Measurements from ENCODE around the gene DGCR2. TPM values are rescaled to one million over a fixed set of nuclear protein-coding genes. Genes with fewer than 3 reads are reported as not detected.

The DGCR2 gene
- total and polyA plus RNA-seq, 2 experiments from 2014 or later = 18.5 to 83.0 TPM

GRCh38 chr22:19122143-19122751, at the start of gene DGCR2 (continued):
- TF ChIP-seq STAT1 (IDR thresholded peaks at IDR 0.05; ENCODE audit: unreplicated experiment) = no peak
- no peak for TF ChIP-seq ZNF114 (CRISPR knock-in tag; IDR thresholded peaks at IDR 0.05)

DNA sequence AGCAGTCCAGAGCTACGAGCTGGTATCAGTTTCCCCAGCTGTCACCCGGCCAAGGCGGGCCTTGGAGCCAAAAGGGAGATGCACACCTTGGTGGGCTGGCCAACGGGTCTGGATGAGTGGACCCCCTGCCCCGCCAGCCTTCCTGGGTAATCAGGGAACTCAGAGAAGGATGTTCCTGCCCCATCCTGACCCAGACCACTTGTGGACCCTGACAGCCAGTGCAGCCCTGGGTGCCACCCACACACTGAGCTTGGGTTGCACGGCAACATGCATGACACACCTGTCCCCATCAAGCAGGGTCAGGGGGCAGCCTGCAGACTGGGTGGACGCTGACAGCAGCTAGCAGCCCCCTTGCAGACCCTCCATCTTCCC, 47.7 kb upstream of the DGCR2 start:
- Histone ChIP-seq H4K20me1 (replicated peaks; ENCODE audit: insufficient read depth) (peaks cover 7% of the 10 kb centered on the region), H3K27me3 (ENCODE audit: insufficient read depth) (peaks cover 50% of the 10 kb centered on the region)
- no peak for ATAC-seq

More for the DNA sequence above, 47.7 kb upstream of the DGCR2 start:
- TF ChIP-seq, protein P1, sequence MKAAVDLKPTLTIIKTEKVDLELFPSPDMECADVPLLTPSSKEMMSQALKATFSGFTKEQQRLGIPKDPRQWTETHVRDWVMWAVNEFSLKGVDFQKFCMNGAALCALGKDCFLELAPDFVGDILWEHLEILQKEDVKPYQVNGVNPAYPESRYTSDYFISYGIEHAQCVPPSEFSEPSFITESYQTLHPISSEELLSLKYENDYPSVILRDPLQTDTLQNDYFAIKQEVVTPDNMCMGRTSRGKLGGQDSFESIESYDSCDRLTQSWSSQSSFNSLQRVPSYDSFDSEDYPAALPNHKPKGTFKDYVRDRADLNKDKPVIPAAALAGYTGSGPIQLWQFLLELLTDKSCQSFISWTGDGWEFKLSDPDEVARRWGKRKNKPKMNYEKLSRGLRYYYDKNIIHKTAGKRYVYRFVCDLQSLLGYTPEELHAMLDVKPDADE (IDR thresholded peaks at IDR 0.05) = no peak
- TF ChIP-seq ZNF331 (CRISPR knock-in tag; IDR thresholded peaks at IDR 0.05; ENCODE audit: low read depth) (no peak), EZH2 (IDR thresholded peaks at IDR 0.05; ENCODE audit: low read depth, unreplicated experiment) (no peak), ZNF114 (CRISPR knock-in tag; IDR thresholded peaks at IDR 0.05) (no peak), ZNF462 (CRISPR knock-in tag; IDR thresholded peaks at IDR 0.05) (no peak), NANOG (IDR thresholded peaks at IDR 0.05; ENCODE audit: borderline replicate concordance) (no peak), CREB1 (CRISPR knock-in tag; IDR thresholded peaks at IDR 0.05; ENCODE audit: low read depth) (no peak), REST (IDR thresholded peaks at IDR 0.05; ENCODE audit: unreplicated experiment) (no peak), POLR2AphosphoS5 (IDR thresholded peaks at IDR 0.05; ENCODE audit: low read depth) (no peak), JUNB (IDR thresholded peaks at IDR 0.05; ENCODE audit: unreplicated experiment) (no peak), EZH2phosphoT487 (IDR thresholded peaks at IDR 0.05; ENCODE audit: unreplicated experiment) (no peak), STAT1 (IDR thresholded peaks at IDR 0.05; ENCODE audit: unreplicated experiment) (no peak)
- TF ChIP-seq, protein P2, sequence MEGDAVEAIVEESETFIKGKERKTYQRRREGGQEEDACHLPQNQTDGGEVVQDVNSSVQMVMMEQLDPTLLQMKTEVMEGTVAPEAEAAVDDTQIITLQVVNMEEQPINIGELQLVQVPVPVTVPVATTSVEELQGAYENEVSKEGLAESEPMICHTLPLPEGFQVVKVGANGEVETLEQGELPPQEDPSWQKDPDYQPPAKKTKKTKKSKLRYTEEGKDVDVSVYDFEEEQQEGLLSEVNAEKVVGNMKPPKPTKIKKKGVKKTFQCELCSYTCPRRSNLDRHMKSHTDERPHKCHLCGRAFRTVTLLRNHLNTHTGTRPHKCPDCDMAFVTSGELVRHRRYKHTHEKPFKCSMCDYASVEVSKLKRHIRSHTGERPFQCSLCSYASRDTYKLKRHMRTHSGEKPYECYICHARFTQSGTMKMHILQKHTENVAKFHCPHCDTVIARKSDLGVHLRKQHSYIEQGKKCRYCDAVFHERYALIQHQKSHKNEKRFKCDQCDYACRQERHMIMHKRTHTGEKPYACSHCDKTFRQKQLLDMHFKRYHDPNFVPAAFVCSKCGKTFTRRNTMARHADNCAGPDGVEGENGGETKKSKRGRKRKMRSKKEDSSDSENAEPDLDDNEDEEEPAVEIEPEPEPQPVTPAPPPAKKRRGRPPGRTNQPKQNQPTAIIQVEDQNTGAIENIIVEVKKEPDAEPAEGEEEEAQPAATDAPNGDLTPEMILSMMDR (conservative IDR thresholded peaks at IDR 0.05; ENCODE audit: low read depth in 2 of 2) = no peak
- peak overlapping the region; percentile 94; the same call in 2 of the 3 replicates for H3K4me3 Mint-ChIP-seq
- peaks cover 20% of the 10 kb centered on the region for H3K79me2 ChIP-seq (replicated peaks; ENCODE audit: insufficient read depth)
- peaks cover 11% of the 10 kb centered on the region; the same call in 2 of the 3 replicates for H3K36me3 Mint-ChIP-seq (ENCODE audit: low read depth)
- H3K4me1 ChIP-seq (ENCODE audit: insufficient read depth) = peaks cover 19% of the 10 kb centered on the region
- H2AFZ ChIP-seq = peak overlapping the region; percentile 91
- H3K27me3 Mint-ChIP-seq (ENCODE audit: insufficient read depth, low read depth, poor library complexity) = peaks cover 72% of the 10 kb centered on the region
- peaks cover 38% of the 10 kb centered on the region for H3K4me1 Mint-ChIP-seq
- H3K4me3 ChIP-seq = peak overlapping the region; percentile 69
- no peak for DNase-seq (ENCODE audit: low spot score)
- H3K9me2 ChIP-seq (ENCODE audit: insufficient read depth) = no peaks in the 10 kb centered on the region
- peak overlapping the region; percentile 94 for H3K4me2 ChIP-seq
- H3K27ac ChIP-seq (ENCODE audit: low read depth) = no peak overlapping the region
- H3F3A ChIP-seq (replicated peaks; ENCODE audit: low read depth) = peaks cover 22% of the 10 kb centered on the region
- H3K27ac Mint-ChIP-seq = no peak overlapping the region
- H3K9me3 Mint-ChIP-seq = no peaks in the 10 kb centered on the region; the same call in 1 of the 3 replicates
- H3K36me3 ChIP-seq (ENCODE audit: insufficient read depth) = no peaks in the 10 kb centered on the region

All from GM23338 (cell line).